A172 (cell line): ENCODE data around the gene EFNA5. TPM values are rescaled to one million over a fixed set of nuclear protein-coding genes. Genes with fewer than 3 reads are reported as not detected.
A peak's percentile ranks its signal among the peaks of the same experiment; 100 is the strongest.

Source experiments
- DNase-seq: peaks from one replicate; pipeline ENCODE4 v3.0.0-alpha.2; 2015; ENCODE audit warnings: low spot score
- total RNA-seq: library from RNA; depleted of rRNA; stranded (reverse); fragments of >200 nt; shearing (Covaris generic); gene quantifications from 2 replicates; pipeline ENCODE4 v1.2.3, GENCODE V29; 2014

EFNA5 gene
- total RNA-seq, 1 experiment from 2014 or later = 3.4 TPM

- DNase-seq = no peak
Observed at GRCh38 chr5:107391787-107392186, 278.9 kb downstream of the EFNA5 start.

GRCh38 chr5:107389775-107390148, 281.0 kb downstream of the EFNA5 start:
- DNase-seq = no peak

- DNase-seq = peak; percentile 94
Observed at GRCh38 chr5:107389130-107389774, 281.5 kb downstream of the EFNA5 start.

- DNase-seq = peak; percentile 67
Observed at GRCh38 chr5:107388141-107388861, 282.4 kb downstream of the EFNA5 start.

- no peak for DNase-seq
Observed at GRCh38 chr5:107387526-107388140, 283.1 kb downstream of the EFNA5 start.

- no peak for DNase-seq
Observed at GRCh38 chr5:107385708-107386107, 285.0 kb downstream of the EFNA5 start.

- no peak for DNase-seq
Observed at GRCh38 chr5:107384256-107384655, 286.5 kb downstream of the EFNA5 start.

- no peak for DNase-seq
Observed at GRCh38 chr5:107383414-107383813, 287.3 kb downstream of the EFNA5 start.

GRCh38 chr5:107381189-107381856, 289.4 kb downstream of the EFNA5 start:
- peak; percentile 91 for DNase-seq

- DNase-seq = no peak
Observed at GRCh38 chr5:107380654-107381053, 290.1 kb downstream of the EFNA5 start.

GRCh38 chr5:107378218-107378899, 292.4 kb downstream of the EFNA5 start:
- DNase-seq = no peak

- no peak for DNase-seq
Observed at GRCh38 chr5:107377277-107377609, 293.5 kb downstream of the EFNA5 start.

- DNase-seq = no peak
Observed at GRCh38 chr5:107376546-107377276, 294.0 kb downstream of the EFNA5 start.

- DNase-seq = no peak
Observed at GRCh38 chr5:107373549-107374263, 297.0 kb downstream of the EFNA5 start.

- no peak for DNase-seq
Observed at GRCh38 chr5:107372723-107373450, 297.9 kb downstream of the EFNA5 start.

GRCh38 chr5:107370396-107370968, 300.3 kb downstream of the EFNA5 start:
- DNase-seq = no peak

GRCh38 chr5:107369622-107370021, 301.1 kb downstream of the EFNA5 start:
- DNase-seq = no peak

GRCh38 chr5:107368615-107369014, 302.1 kb downstream of the EFNA5 start:
- DNase-seq = no peak

GRCh38 chr5:107367939-107368338, 302.8 kb downstream of the EFNA5 start:
- DNase-seq = no peak

GRCh38 chr5:107367480-107367879, 303.3 kb downstream of the EFNA5 start:
- DNase-seq = no peak
